Hypothalamus (tissue), 51 donors: Measurements from ENCODE around the gene LDB1.

Experiments used
- DNase-seq, 51 donors: peaks; one replicate each; lab custom pipeline; 2025; lab: John Stamatoyannopoulos, UW

The LDB1 gene, protein sequence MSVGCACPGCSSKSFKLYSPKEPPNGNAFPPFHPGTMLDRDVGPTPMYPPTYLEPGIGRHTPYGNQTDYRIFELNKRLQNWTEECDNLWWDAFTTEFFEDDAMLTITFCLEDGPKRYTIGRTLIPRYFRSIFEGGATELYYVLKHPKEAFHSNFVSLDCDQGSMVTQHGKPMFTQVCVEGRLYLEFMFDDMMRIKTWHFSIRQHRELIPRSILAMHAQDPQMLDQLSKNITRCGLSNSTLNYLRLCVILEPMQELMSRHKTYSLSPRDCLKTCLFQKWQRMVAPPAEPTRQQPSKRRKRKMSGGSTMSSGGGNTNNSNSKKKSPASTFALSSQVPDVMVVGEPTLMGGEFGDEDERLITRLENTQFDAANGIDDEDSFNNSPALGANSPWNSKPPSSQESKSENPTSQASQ

DNA sequence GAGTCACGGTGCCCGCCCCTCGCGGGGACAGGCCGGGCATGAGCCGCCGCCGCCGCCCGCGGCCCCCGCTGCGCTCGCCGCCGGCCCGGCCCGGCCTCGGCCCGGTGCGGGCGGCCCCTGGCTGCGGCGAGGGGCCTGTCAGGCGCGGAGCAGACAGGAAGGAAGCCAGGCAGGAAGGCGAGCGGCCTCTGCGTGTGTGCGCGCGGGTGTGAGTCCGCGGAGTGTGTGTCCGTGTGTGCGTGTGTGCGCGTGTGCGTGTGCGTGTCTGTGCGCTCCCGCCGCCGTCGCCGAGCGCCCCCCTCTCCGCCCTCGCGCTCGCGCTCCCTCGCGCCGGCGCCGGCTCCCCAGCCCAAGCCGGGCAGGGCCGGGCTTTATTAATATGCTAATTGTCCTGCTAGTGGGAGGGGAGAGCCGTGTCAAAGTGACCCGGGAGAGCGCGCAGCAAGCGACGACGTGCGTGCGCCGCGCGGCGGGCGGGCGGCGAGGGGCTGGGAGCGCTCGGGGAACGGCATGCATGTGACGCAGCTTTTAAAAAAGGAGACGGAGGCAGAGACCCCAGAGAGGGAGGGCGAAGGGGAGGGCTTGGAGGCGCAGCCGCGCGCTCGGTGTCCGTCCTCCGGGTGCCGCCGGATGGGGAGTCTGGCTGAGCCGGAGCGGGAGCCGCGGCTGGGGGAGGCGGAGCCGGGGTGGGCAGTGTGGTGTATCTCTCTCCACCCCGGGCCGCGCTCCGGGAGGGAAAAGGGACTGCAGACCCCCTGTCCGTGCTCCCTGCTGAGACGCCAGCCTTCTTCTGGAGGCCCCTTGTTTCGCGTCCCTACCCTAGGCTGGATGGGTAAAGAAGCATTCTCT, at the start of gene LDB1:
LDB1 (minus strand) TSS at position 227 of the 849 bp plus-strand sequence. CDS start 258 bp downstream, outside the sequence.
- DNase-seq = peak; percentile 35 to 90 (median 79)

DNA sequence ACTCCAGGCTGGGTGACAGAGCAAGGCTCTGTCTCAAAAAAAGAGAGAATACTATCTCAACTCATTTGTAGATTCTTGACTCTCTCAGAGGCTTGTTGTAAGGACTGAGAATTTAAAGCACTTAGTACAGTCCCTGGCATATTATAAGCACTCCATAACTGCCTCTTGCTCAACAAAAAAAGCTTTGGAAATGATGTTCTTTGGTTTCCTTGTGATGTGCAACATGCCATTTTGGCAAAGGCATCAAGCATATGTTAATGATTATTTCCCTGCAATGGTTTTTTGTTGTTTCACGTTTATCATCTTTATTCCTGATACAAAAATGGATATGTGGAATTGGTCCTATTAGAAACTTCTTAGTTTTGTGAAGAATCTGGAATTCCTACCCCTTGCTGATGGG, 47.7 kb upstream of the LDB1 start:
- DNase-seq = no peak

DNA sequence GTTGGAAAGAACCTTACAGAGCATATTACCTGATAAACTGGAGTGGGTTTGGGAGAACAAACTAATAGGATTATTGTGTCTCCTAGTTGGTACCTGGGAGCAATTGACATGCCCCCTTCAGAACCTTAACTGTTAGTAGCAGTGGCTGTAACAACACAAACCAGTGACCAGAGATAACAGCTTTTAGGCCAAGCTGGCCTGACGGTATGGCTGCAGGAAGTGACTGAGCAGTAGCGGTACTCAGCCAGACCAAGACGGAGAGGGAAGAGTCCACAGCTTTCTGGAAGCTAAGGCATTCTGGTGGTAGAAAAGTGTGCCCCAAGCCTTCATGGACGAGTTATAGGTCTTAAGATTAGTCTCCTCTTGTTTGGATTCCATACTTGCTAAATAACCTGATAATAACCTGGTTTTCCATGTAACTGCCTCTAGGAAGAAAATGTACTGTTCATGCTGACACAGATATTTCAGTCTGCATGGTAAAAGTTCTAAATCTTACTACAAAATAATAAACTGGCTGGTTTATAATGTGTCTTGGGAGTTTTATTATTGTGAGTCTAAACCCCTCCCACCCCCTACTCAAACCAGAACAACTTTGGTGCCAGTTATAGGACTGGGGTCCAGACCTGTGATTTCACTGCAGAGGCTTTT, 43.3 kb upstream of the LDB1 start:
- no peak for DNase-seq

DNA sequence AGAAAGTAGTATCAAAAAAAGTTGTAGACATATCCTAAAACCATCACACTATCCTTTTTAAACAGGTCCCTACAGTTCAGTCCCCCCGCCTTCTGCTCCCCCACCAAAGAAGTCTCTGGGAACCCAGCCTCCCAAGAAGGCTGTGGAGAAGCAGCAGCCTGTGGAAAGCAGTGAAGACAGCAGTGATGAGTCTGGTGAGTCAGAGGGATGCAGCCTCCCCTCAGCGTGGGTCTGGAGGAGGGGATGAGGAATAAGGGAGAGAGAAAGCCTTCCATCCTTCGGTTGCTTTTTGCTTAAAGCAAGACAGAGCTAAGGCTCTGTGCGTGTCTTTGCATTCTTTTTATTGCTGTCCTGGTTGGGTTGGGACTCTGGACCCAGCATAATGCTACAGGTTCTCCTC, 39.7 kb upstream of the LDB1 start:
- peak in 1 of 51 donors; percentile 12 for DNase-seq

DNA sequence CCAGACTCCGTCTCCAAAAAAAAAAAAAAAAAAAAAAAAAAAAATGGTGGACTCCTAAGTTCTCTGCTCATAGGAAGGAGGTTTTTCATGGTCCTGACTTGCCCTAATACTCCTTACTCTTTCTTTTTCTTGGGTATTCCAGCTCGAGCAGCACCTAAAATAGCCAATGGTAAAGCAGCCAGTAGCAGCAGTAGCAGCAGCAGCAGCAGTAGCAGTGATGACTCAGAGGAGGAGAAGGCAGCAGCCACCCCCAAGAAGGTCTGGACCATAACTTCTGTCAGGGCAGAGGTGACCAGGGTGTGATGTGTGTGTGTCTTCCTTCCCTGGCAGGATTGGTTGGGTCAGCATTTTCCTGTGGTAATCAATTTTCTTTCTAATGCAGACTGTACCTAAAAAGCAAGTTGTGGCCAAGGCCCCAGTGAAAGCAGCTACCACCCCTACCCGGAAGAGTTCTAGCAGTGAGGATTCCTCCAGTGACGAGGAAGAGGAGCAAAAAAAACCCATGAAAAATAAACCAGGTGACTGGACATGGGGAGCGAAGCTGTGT, 39.0 kb upstream of the LDB1 start:
- DNase-seq = no peak

DNA sequence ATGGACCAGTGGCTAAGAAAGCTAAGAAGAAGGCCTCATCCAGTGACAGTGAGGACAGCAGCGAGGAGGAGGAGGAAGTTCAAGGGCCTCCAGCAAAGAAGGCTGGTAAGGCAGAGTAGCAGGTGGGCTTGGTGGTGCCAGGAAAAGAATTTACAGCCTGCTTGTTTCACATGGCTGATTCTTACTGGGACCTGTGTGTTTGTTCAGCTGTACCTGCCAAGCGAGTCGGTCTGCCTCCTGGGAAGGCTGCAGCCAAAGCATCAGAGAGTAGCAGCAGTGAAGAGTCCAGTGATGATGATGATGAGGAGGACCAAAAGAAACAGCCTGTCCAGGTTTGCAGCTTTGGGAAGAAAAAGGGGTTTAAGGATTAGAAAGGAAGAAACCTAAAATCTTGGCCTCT, 37.1 kb upstream of the LDB1 start:
- no peak for DNase-seq

DNA sequence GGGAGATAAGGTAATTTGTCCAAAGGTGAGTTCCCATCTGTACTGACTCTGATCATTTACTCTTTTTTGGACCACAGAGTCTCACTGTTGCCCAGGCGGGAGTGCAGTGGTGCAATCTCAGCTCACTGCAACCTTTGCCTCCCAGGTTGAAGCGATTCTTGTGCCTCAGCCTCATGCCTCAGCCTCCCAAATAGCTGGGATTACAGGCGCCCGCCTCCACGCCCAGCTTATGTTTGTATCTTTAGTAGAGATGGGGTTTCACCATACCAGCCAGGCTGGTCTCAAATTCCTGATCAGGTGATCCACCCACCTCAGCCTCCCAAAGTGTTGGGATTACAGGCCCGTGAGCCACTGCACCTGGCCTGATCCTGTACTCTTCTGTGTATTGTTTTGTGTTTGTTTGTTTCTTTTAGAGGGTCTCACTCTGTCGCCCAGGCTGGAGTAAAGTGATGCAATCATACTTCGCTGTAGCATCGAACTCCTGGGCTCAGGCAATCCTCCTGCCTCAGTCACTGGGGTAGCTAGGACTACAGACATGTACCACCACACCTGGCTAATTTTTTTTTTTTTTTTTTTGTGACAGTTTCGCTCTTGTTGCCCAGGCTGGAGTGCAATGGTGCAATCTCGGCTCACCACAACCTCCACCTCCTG, 34.4 kb upstream of the LDB1 start:
- no peak for DNase-seq

DNA sequence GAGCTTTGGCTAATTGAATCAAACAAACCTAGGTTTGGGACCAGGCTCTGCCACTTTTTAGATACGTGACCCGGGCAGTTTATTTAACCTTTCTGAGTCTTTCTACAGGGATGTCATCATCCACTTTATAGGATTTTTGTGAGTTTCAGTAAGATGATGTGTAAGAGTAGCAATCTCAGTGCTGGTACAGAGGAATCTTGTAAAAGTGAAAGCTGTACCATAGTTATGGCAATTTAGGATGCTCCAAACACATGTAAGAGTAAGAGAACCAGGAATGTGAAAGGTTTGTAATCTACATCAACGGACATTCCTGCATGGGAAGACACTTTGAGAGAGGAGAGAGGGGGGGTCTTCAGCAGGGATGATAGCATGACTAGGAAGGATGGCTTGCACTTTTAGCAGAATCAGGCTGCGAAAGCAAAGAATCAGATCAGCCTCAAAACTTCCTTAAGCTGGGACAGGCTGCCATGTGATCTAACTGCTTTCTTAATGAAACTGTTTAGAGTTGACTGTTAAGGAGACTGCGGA, 33.0 kb upstream of the LDB1 start:
- no peak for DNase-seq

DNA sequence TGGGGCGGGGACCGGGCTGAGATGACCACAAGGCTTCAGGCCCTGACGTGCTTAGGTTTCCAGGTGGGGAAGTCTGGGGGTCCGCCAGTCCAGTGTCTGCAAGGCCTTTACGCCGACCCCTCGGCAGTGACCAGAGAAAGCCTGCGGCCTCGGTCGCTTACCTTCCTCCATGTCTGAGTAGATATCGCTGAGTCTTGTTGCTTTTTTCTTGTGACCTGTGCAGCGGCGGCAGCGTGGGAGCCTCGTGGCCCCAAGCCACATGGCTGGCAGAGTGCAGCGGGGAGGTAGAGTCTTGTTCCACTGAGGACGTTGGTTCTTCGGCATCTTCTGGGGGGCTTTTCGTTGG, 32.4 kb upstream of the LDB1 start:
- DNase-seq = peak in 2 of 51 donors; percentile 27 to 62

DNA sequence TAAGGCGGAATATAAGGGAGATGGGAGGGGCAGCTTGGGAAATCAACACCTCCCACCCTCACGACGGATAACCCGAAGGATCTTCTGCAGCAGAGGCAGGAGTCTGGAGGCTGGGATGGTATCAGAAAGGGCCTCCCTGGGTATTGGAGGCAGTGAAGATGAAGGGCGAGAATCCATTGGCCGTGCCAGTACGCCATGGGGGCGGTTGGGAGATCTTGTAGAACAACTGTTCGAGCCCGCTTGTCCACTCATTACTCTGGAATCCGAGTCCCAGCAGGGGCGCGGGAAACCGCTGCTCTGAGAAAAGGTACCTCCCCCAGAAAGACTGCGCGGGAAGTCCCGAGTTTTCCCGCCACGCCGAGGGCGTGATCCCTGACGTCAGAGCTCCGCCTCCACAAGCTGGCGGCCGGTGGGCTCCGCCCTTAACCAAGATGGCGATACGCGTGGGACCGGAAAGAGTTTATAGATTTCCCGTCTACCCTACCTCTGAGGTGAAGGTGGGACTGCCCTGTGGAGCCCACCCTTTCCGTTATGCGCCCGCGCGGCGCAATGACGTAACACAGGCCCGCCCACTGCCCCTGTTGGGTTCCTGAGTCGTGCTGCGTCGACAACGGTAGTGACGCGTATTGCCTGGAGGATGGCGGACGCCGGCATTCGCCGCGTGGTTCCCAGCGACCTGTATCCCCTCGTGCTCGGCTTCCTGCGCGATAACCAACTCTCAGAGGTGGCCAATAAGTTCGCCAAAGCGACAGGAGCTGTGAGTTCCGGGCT, 31.8 kb upstream of the LDB1 start, which contains the start of gene NOLC1:
NOLC1 (plus strand) TSS at position 616 of the 771 bp plus-strand sequence; CDS start at position 638, 22 bp downstream.
- DNase-seq = peak; percentile 65 to 99 (median 96)

DNA sequence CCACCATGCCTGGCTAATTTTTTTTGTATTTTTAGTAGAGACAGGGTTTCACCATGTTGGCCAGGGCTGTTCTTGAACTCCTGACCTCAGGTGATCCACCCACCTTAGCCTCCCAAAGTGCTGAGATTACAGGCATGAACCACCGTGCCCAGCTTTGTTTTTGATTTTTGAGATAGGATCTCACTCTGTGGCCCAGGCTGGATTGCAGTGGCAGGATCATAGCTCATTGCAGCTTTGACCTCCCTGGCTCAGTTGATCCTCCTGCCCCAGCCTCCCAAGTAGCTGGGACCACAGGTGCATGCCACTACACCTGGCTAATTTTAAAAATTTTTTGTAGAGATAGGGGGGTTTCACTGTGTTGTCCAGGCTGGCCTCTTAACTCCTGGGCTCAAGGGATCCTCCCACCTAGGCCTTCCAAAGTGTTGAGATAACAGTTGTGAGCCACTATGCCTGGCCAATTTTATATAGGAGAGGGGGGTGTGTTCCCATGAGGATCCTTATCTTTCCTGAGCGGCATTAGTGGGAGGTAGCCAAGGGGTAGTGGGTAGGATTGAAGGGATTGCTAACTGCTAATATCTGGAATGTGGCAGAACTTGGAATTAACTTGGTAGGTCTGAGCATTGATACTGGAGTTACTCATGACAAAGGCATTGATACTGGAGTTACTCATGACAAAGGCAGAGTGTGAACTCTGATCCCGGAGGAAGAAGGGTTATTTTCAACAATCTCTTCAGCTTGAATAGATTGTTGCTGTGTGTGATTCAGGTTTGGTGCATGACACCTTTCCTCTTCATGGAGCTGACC, 31.0 kb upstream of the LDB1 start:
- DNase-seq = no peak

DNA sequence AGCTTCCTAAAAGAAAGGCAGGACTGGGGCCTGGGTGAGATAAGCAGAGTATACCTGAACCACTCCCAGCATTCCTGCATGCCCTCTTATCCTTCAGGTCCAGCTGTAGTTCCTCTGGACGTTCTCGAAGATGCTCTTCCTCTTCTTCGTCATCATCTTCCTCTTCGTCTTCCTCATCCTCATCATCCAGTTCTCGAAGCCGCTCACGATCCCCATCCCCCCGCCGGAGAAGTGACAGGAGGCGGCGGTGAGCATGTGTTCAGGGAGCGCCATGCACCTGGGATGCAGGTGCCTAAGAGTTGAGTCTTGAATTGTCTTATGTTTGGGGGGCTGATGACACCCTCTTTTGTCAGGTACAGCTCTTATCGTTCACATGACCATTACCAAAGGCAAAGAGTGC, 28.1 kb upstream of the LDB1 start:
- no peak for DNase-seq

DNA sequence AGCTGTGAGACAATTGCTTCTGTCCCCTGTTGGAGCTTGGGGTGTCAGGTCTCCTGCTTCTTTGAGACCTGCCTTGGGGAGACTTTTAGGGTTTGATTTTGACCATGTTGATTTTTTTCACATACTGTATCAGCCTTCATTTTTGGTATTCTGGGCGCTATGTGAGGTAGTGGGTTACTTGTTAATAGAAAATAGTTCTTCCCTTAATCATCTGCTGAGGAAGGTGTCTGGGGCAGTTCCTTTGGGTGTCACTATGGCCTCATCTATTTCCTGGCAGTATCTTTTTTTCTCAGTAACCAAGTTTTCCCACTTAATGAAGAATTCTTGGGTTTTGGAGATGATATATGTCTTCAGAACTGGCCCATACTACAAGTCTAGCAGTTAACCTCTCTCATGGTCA, 27.4 kb upstream of the LDB1 start:
- no peak for DNase-seq

DNA sequence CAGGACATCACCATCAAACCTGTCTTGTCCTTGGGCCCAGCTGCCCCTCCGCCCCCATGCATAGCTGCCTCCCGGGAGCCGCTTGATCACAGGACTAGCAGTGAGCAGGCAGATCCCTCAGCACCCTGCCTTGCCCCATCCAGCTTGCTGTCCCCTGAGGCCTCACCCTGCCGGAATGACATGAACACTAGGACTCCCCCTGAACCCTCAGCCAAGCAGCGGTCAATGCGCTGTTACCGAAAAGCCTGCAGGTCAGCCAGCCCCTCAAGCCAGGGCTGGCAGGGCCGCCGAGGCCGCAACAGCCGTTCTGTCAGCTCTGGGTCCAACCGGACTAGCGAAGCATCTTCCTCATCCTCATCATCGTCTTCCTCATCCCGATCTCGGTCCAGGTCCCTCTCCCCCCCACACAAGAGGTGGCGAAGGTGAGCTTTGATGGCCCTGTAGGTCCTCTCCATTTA, 26.8 kb upstream of the LDB1 start:
- DNase-seq = no peak

DNA sequence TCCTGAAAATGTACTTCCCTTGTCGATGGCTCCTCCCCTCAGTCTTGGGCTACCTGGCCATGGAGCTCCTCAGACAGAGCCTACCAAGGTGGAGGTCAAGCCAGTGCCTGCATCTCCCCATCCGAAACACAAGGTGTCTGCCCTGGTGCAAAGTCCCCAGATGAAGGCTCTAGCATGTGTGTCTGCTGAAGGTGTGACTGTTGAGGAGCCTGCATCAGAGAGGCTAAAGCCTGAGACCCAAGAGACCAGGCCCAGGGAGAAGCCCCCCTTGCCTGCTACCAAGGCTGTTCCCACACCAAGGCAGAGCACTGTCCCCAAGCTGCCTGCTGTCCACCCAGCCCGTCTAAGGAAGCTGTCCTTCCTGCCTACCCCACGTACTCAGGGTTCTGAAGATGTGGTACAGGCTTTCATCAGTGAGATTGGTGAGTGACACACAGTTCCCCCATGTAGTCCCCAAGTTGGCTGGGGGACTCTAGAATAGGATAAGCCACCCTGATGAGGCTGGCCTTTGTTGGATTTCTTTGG, 21.5 kb upstream of the LDB1 start:
- DNase-seq = no peak

DNA sequence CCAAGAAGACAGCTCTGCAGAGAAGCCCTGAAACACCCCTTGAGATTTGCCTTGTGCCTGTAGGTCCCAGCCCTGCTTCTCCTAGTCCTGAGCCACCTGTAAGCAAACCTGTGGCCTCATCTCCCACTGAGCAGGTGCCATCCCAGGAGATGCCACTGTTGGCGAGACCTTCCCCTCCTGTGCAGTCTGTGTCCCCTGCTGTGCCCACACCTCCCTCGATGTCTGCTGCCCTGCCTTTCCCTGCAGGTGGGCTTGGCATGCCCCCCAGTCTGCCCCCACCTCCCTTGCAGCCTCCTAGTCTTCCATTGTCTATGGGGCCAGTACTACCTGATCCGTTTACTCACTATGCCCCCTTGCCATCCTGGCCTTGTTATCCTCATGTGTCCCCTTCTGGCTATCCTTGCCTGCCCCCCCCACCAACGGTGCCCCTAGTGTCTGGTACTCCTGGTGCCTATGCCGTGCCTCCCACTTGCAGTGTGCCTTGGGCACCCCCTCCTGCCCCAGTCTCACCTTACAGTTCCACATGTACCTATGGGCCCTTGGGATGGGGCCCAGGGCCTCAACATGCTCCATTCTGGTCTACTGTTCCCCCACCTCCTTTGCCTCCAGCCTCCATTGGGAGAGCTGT, 20.9 kb upstream of the LDB1 start:
- DNase-seq = no peak

DNA sequence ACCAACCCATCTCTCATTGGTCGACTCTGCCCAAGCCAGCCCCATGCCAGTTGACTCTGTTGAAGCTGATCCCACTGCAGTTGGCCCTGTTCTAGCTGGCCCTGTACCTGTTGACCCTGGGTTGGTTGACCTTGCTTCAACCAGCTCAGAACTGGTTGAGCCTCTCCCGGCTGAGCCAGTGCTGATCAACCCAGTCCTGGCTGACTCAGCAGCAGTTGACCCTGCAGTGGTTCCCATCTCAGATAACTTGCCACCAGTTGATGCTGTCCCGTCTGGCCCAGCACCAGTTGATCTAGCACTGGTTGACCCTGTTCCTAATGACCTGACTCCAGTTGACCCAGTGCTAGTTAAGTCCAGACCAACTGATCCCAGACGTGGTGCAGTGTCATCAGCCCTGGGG, 20.1 kb upstream of the LDB1 start:
- no peak for DNase-seq
